ENCODE data around the gene RIMS4.
A peak's percentile ranks its signal among the peaks of the same experiment; 100 is the strongest.

The RIMS4 gene

GRCh38 chr20:44758247-44759101 lies 51.9 kb downstream of the RIMS4 start:
- no peak for DNase-seq

- no peak for DNase-seq
These were observed 53.4 kb downstream of the RIMS4 start for GRCh38 chr20:44756956-44757355.

GRCh38 chr20:44756011-44756688 lies 54.2 kb downstream of the RIMS4 start:
- no peak for DNase-seq

GRCh38 chr20:44754554-44754953 lies 55.8 kb downstream of the RIMS4 start:
- no peak for DNase-seq

- DNase-seq, result no peak
These were observed 58.0 kb downstream of the RIMS4 start for GRCh38 chr20:44752099-44752931.

- no peak for DNase-seq
These were observed 60.1 kb downstream of the RIMS4 start for GRCh38 chr20:44750081-44750805.

- DNase-seq, result no peak
These were observed 62.4 kb downstream of the RIMS4 start for GRCh38 chr20:44748005-44748370.

- DNase-seq, result no peak
These were observed 63.0 kb downstream of the RIMS4 start for GRCh38 chr20:44747166-44748004.

GRCh38 chr20:44746367-44747165 lies 63.8 kb downstream of the RIMS4 start:
- no peak for DNase-seq

- DNase-seq, result no peak
These were observed 64.6 kb downstream of the RIMS4 start, which contains the start of gene KCNK15 for GRCh38 chr20:44745598-44746366. KCNK15 (plus strand) TSS chr20:44745865; CDS start chr20:44745911, 46 bp downstream.

GRCh38 chr20:44745122-44745597 lies 65.2 kb downstream of the RIMS4 start:
- DNase-seq, result no peak

- no peak for DNase-seq
These were observed 66.3 kb downstream of the RIMS4 start for GRCh38 chr20:44743916-44744655.

GRCh38 chr20:44743080-44743701 lies 67.2 kb downstream of the RIMS4 start:
- no peak for DNase-seq

- DNase-seq, result no peak
These were observed 67.9 kb downstream of the RIMS4 start for GRCh38 chr20:44742304-44743079.

- DNase-seq, result no peak
These were observed 70.4 kb downstream of the RIMS4 start for GRCh38 chr20:44739942-44740341.

GRCh38 chr20:44738813-44739477 lies 71.4 kb downstream of the RIMS4 start:
- DNase-seq, result peak in 1 of 2 experiments; percentile 25

- no peak for DNase-seq
These were observed 73.2 kb downstream of the RIMS4 start for GRCh38 chr20:44737116-44737515.
